K562 (cell line): Measurements from ENCODE around the gene UQCRHL. TPM values are rescaled to one million over a fixed set of nuclear protein-coding genes. Genes with fewer than 3 reads are reported as not detected.
A peak's percentile ranks its signal among the peaks of the same experiment; 100 is the strongest.

ENCODE experiments used
- C11orf30 ChIP-seq: fragments of 450-650 bp; IDR thresholded peaks from 2 replicates; pipeline ENCODE4 v1.6.1; 2016; ENCODE audit warnings: low read depth, mild to moderate bottlenecking
- CBX1 ChIP-seq: sonication (generic); IDR thresholded peaks from 2 replicates; pipeline ENCODE4 v1.6.1; 2016; ENCODE audit warnings: antibody characterized with exemption, low read depth, mild to moderate bottlenecking
- CBX8 ChIP-seq: fragments of 200-600 bp; sonication (generic); IDR thresholded peaks from 2 replicates; pipeline ENCODE4 v1.6.1; 2012; ENCODE audit warnings: borderline replicate concordance, mixed run types, low read depth, mild to moderate bottlenecking, moderate library complexity, mixed read lengths, low read length, control low read depth, inconsistent platforms; ENCODE audit not compliant: poor library complexity, severe bottlenecking; ENCODE audit errors: extremely low read depth
- CHCHD3 ChIP-seq: fragments of 250-450 bp; sonication (Bioruptor Pico); IDR thresholded peaks from 2 replicates; pipeline ENCODE4 v2.1.2; 2022; ENCODE audit warnings: mild to moderate bottlenecking
- CHD7 ChIP-seq: fragments of 200-600 bp; sonication (generic); IDR thresholded peaks from one replicate; pipeline ENCODE4 v1.6.1; 2012; ENCODE audit warnings: mild to moderate bottlenecking, low read depth, low read length, inconsistent platforms
- CSDE1 ChIP-seq, 2 experiments: fragments of 450-650 bp; IDR thresholded peaks; 2 replicates each; pipeline ENCODE4 v1.6.1; 2016; ENCODE audit warnings: mild to moderate bottlenecking in 1 of 2
- EP400 ChIP-seq: fragments of 450-650 bp; IDR thresholded peaks from 2 replicates; pipeline ENCODE4 v1.6.1; 2017; ENCODE audit warnings: antibody characterized with exemption, mild to moderate bottlenecking, moderate library complexity
- GTF2E2 ChIP-seq: fragments of 200-800 bp; sonication (Bioruptor generic); IDR thresholded peaks from 2 replicates; pipeline ENCODE4 v1.6.1; 2016; ENCODE audit warnings: missing genetic modification characterization, missing compliant biosample characterization
- HMGN3 ChIP-seq: IDR thresholded peaks from 2 replicates; pipeline ENCODE4 v1.6.1; 2011; ENCODE audit warnings: borderline replicate concordance, low read depth, mild to moderate bottlenecking, mixed read lengths, low read length; ENCODE audit not compliant: insufficient read length; ENCODE audit errors: extremely low read depth
- MTF1 ChIP-seq: fragments of 250-450 bp; sonication (Bioruptor Pico); IDR thresholded peaks from 2 replicates; pipeline ENCODE4 v1.9.0; 2021; ENCODE audit warnings: moderate library complexity, mild to moderate bottlenecking, inconsistent platforms, borderline replicate concordance
- NCOA6 ChIP-seq: fragments of 450-650 bp; IDR thresholded peaks from 2 replicates; pipeline ENCODE4 v1.6.1; 2017; ENCODE audit warnings: mild to moderate bottlenecking
- RAD51 ChIP-seq: fragments of 450-650 bp; IDR thresholded peaks from 2 replicates; pipeline ENCODE4 v1.7.1; 2016; ENCODE audit warnings: low read depth, mild to moderate bottlenecking, borderline replicate concordance
- RNF2 ChIP-seq: sonication (generic); IDR thresholded peaks from 2 replicates; pipeline ENCODE4 v1.6.1; 2016
- SMARCA4 ChIP-seq: fragments of 450-650 bp; IDR thresholded peaks from 2 replicates; pipeline ENCODE4 v1.6.1; 2016
- ZEB2 ChIP-seq: fragments of 450-650 bp; IDR thresholded peaks from 2 replicates; pipeline ENCODE4 v1.6.1; 2016
- polyA plus RNA-seq, 8 experiments: library from polyadenylated mRNA; depleted of rRNA in 4 of 8; stranded (reverse) in 5 of 8; unstranded in 3 of 8; fragments of >200 nt; fragmentation: Nextera tagmentation in 2 of 8; fragmentation: Illumina TruSeq in 1 of 8; extraction: Ambion mirVana in 2 of 8; extraction: Trizol in 1 of 8; gene quantifications; 2 replicates each; pipeline versions ENCODE4 v1.2.1 to v1.2.3, GENCODE V29; 2011 to 2014; ENCODE audit warnings: inconsistent platforms in 1 of 8, missing spikeins in 1 of 8
- total RNA-seq, 7 experiments: library from RNA; depleted of rRNA in 6 of 7; stranded (reverse); fragments of >200 nt in 6 of 7; fragmentation: Illumina TruSeq in 2 of 7; extraction: Trizol in 2 of 7; gene quantifications; 2 replicates each; pipeline versions ENCODE4 v1.2.1 to v1.2.3, GENCODE V29; 2011 to 2021; ENCODE audit warnings: low replicate concordance in 1 of 7
- TF ChIP-seq, protein P1 (sequence below): fragments of 250-450 bp; sonication (Bioruptor Pico); IDR thresholded peaks from 2 replicates; pipeline ENCODE4 v1.5.0; 2021

UQCRHL gene
- total and polyA plus RNA-seq, 9 of the 15 experiments (the other 6 are each of a cell fraction or from before 2014, with no cell fraction given): 5.1 to 41.3 (median 21.8) TPM

DNA sequence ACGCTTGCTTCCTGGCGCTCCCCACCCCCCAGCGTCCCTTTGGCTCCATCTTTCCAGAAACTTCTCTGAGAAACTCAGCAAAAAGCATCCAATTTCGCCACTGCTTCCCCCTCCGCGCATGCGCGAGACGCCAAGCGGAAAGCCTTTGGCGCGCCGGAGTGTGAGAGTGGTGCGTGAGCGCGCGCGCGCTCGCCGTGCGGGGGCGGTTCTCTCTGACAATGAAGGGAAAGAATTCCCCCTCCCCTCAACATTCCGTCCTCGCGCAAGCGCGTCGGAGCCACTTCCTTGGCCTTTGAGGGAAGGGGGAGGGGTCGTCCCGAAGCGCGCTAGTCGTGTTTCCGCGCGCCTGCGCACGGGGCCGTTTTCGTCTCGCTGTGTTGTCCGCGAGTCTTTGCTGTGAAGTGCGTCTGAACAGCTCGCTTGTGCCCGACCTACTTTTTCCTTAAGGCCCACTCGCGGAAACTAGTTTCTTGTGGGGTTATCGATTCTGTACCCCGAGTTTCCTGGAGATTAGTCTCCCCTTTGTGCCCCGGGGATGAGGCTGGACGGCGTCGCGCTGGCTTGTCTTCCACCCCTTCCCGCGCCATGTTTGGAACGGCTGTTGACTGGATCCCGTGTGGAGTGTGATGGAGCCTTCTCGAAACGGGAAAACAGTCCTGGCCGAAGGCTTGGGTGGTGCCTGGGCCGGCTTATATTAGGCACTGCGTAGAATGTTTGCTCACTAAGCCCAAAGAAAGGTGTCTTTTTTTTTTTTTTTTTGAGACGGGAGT lies 28.5 kb upstream of the UQCRHL start (continued):
- TF ChIP-seq CBX8: no peak
- peak; percentile 90 for TF ChIP-seq CBX1
- TF ChIP-seq ZEB2: no peak
- peak; percentile 98 for TF ChIP-seq HMGN3
- no peak for TF ChIP-seq CHCHD3
- TF ChIP-seq CSDE1 (IDR thresholded peaks at IDR 0.05): peak in 1 of 2 experiments; percentile 49; a peak in 1 of 4 replicates
- TF ChIP-seq NCOA6: no peak; the same call in 1 of the 2 replicates
- no peak; the same call in 1 of the 2 replicates for TF ChIP-seq GTF2E2 (tag)
- no peak for TF ChIP-seq MTF1 (CRISPR knock-in tag)
- TF ChIP-seq SMARCA4: peak; percentile 59; the same call in 1 of the 2 replicates
- TF ChIP-seq EP400: peak; percentile 89
- peak; percentile 76; the same call in 1 of the 2 replicates for TF ChIP-seq RNF2
- TF ChIP-seq RAD51: no peak; the same call in 1 of the 2 replicates
- TF ChIP-seq, protein P1, sequence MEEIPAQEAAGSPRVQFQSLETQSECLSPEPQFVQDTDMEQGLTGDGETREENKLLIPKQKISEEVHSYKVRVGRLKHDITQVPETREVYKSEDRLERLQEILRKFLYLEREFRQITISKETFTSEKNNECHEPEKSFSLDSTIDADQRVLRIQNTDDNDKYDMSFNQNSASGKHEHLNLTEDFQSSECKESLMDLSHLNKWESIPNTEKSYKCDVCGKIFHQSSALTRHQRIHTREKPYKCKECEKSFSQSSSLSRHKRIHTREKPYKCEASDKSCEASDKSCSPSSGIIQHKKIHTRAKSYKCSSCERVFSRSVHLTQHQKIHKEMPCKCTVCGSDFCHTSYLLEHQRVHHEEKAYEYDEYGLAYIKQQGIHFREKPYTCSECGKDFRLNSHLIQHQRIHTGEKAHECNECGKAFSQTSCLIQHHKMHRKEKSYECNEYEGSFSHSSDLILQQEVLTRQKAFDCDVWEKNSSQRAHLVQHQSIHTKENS: no peak
- peak; percentile 56 for TF ChIP-seq C11orf30
- TF ChIP-seq CHD7: no peak
